GM06990 (cell line): Measurements from ENCODE around the gene SPEF1.

Experiments used
- DNase-seq: peaks from one replicate; pipeline ENCODE4 v3.0.0-alpha.2; 2011; ENCODE audit not compliant: insufficient read length; ENCODE audit errors: extremely low read depth
- H3K27me3 ChIP-seq: replicated peaks from 2 replicates; pipeline ENCODE4 v1.6.0; 2011; ENCODE audit warnings: low read length; ENCODE audit not compliant: control insufficient read depth, insufficient read depth
- H3K36me3 ChIP-seq: 2 replicates; pipeline ENCODE4 v1.5.1; 2011; ENCODE audit warnings: low read length; ENCODE audit not compliant: control insufficient read depth, insufficient read depth
- H3K4me3 ChIP-seq: replicated peaks from 2 replicates; pipeline ENCODE4 v1.5.1; 2011; ENCODE audit warnings: low read depth, mild to moderate bottlenecking, control low read depth, low read length
- TF ChIP-seq, protein P1 (sequence below): IDR thresholded peaks from 2 replicates; pipeline ENCODE4 v1.5.1; 2011; ENCODE audit warnings: low read length, control low read depth, mild to moderate bottlenecking, inconsistent platforms; ENCODE audit not compliant: insufficient read depth, poor library complexity, severe bottlenecking

The SPEF1 gene

DNA sequence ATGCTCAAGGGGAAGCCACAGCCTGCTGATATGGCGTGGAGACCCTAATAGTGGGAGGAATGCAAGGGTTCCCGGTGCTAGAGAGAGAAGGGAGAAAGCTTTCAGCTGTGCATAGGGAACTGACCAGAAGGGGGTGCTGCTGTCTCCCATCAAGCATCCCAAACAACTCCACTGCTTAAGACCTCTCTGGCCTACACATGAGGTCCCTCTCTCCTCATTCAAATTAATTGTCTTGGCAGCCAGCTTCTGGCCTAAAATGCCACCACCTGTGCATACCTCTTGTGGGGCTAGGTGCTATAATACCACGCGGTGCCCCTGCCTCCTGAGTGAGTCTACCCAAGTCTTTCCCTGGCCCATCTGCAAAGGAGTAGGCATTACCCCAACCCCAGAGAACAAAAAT, 28.1 kb downstream of the SPEF1 start:
- TF ChIP-seq, protein P1, sequence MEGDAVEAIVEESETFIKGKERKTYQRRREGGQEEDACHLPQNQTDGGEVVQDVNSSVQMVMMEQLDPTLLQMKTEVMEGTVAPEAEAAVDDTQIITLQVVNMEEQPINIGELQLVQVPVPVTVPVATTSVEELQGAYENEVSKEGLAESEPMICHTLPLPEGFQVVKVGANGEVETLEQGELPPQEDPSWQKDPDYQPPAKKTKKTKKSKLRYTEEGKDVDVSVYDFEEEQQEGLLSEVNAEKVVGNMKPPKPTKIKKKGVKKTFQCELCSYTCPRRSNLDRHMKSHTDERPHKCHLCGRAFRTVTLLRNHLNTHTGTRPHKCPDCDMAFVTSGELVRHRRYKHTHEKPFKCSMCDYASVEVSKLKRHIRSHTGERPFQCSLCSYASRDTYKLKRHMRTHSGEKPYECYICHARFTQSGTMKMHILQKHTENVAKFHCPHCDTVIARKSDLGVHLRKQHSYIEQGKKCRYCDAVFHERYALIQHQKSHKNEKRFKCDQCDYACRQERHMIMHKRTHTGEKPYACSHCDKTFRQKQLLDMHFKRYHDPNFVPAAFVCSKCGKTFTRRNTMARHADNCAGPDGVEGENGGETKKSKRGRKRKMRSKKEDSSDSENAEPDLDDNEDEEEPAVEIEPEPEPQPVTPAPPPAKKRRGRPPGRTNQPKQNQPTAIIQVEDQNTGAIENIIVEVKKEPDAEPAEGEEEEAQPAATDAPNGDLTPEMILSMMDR: peak; percentile 76
- DNase-seq: no peak
- Histone ChIP-seq H3K4me3 (no peak overlapping the region), H3K27me3 (no peaks in the 10 kb centered on the region), H3K36me3 (peaks cover under 1% of the 10 kb centered on the region)

DNA sequence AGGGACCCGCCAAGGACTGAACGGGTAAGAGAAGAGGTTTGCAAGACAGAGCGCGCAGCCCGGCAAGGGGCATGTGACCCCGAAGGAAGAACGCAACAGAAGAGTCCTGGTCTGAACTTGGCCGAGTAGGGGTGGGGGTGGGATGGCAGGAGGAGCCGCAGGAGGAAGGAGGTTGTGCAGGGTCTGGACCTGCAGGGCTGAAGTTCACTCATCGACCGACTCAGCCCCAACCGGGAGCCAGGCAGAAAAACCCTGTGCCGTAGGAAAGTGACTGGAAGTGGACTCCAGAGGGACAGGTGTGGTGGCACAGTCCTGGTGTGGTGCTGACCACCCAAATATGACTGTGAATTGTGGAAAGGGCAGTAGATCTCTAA, 28.9 kb downstream of the SPEF1 start:
- DNase-seq: no peak
- Histone ChIP-seq H3K27me3 (no peaks in the 10 kb centered on the region), H3K4me3 (no peak overlapping the region), H3K36me3 (no peaks in the 10 kb centered on the region; the same call in none of the 2 replicates)
- TF ChIP-seq, protein P1: no peak

DNA sequence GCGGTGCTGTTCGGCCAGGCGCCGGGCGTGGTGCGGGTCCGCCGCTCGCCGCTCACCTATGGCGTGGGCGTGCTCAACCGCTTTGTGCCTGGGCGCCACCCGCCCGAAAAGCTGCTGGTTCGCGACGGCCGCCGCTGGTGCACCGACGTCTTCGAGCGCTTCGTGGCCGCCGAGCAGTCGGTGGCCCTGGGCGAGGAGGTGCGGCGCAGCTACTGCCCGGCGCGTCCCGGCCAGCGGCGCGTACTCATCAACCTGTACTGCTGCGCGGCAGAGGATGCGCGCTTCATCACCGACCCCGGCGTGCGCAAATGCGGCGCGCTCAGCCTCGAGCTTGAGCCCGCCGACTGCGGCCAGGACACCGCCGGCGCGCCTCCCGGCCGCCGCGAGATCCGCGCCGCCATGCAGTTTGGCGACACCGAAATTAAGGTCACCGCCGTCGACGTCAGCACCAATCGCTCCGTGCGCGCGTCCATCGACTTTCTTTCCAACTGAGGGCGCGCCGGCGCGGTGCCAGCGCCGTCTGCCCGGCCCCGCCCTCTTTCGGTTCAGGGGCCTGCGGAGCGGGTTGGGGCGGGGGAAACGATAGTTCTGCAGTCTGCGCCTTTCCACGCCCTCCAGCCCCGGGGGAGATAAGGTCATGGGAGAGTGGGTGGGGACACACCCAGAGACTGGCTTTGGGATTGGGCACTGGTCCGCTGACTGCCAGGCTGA, 29.4 kb downstream of the SPEF1 start:
- Histone ChIP-seq H3K4me3 (no peak overlapping the region), H3K27me3 (no peaks in the 10 kb centered on the region), H3K36me3 (no peaks in the 10 kb centered on the region; the same call in none of the 2 replicates)
- TF ChIP-seq, protein P1: no peak
- DNase-seq: peak; percentile 69

DNA sequence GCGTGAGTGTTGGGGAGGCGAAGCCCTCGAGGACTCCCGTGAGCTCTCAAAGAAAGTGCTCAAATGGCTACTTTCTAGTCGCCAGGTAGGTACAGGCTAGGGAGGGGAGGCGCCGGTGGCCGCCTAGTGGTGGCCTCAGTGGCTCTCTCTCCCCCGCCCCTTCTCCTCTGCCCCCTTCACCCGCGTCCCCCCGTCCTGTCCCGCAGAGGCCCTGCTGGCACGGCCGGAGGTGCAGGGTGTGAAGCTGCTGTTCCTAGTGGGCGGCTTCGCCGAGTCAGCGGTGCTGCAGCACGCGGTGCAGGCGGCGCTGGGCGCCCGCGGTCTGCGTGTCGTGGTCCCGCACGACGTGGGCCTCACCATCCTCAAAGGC, 30.0 kb downstream of the SPEF1 start:
- TF ChIP-seq, protein P1: no peak
- Histone ChIP-seq H3K27me3 (no peaks in the 10 kb centered on the region), H3K4me3 (no peak overlapping the region)

DNA sequence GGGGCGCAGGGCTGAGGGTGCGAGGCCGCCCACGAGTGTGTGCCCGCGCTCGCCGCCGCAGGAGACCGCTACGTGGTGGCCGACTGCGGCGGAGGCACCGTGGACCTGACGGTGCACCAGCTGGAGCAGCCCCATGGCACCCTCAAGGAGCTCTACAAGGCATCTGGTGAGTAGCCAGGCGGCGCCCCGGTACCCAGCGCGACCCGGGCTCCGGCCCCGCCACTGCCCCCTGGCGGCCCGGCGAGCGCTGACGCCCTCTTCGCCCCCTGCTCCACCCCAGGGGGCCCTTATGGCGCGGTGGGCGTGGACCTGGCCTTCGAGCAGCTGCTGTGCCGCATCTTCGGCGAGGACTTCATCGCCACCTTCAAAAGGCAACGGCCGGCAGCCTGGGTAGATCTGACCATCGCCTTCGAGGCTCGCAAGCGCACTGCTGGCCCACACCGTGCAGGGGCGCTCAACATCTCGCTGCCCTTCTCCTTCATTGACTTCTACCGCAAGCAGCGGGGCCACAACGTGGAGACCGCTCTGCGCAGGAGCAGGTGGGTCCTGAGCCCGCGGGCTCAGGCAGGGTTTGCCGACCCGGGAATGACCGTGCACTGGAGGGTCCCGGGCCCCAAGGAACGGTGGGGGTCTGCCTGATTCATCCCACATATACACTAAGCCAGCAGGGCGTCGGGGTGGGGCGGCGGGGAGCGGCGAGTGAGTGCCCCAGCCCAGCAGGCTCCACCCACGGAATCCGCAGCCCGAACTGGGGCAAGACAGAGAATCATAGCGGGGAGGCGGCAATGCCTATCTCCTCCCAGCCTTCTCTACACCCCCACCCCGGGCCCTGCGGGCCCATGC, 31.3 kb downstream of the SPEF1 start:
- TF ChIP-seq, protein P1: peak; percentile 30
- no peaks in the 10 kb centered on the region for H3K27me3 ChIP-seq
- no peaks in the 10 kb centered on the region for H3K36me3 ChIP-seq
- DNase-seq: peak; percentile 50
- H3K4me3 ChIP-seq: no peak overlapping the region

More for the DNA sequence above, 30.0 kb downstream of the SPEF1 start:
- H3K36me3 ChIP-seq: no peaks in the 10 kb centered on the region; the same call in none of the 2 replicates
- DNase-seq: no peak
